Caki2 (cell line): ENCODE measurements around the gene STRIP2. TPM values are rescaled to one million over a fixed set of nuclear protein-coding genes. Genes with fewer than 3 reads are reported as not detected.
"Not testable (repeated sequence)": the region's sequence is repeated elsewhere in the genome, so short reads cannot be mapped to it uniquely, and the experiment has no call there.

ENCODE experiments used
- DNase-seq: peaks from one replicate; pipeline ENCODE4 v3.0.0-alpha.2; 2015; ENCODE audit warnings: low read depth
- in situ Hi-C: cut with HindIII; loops from 2 replicates; pipeline ENCODE4 v1.10.0; 2016; ENCODE audit warnings: low sequenced_read_pairs, low pct_unique_long_range_greater_than_20kb, mixed read lengths
- total RNA-seq: library from RNA; depleted of rRNA; stranded (reverse); fragments of >200 nt; shearing (Covaris generic); gene quantifications from 2 replicates; pipeline ENCODE4 v1.2.3, GENCODE V29; 2014; ENCODE audit warnings: low replicate concordance

The STRIP2 gene
- total RNA-seq, 1 experiment from 2014 or later = 1.9 TPM

DNA sequence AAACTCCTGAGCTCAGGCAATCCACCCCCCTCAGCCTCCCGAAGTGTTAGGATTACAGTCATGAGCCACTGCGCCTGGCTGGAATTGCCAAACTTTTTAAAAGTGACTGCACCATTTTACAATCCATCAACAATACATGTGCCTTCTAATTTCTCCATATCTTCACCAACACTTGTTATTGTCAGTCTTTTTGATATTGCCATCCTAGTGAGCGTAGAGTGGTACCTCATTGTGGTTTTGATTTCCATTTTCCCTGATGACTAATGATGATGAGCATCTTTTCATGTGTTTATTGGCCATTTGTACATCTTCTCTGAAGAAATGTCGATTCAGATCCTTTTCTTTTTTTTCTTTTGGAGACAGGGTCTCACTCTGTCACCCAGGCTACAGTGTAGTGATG, 21.7 kb upstream of the STRIP2 start:
- in situ Hi-C loops = no loop called here
- DNase-seq = no peak

DNA sequence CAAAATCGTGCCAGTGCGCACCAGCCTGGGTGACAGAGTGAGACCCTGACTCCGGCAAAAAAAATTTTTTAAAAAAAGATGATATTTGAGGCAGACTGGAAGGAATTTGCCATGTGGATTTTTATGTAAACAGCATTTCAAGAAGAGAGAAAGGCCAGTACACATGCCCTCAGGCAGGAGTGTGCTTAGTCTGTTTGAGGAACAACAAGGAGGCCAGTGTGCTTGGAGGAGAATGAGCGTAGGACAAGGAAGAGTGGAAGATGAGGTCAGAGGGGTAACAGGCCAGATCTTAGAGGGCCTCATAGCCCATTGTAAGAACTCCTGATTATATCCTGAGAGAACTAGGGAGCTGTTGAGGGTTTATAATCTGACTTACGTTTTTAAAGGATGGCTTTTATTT, 17.2 kb upstream of the STRIP2 start:
- no peak for DNase-seq
- in situ Hi-C loops = no loop called here

DNA sequence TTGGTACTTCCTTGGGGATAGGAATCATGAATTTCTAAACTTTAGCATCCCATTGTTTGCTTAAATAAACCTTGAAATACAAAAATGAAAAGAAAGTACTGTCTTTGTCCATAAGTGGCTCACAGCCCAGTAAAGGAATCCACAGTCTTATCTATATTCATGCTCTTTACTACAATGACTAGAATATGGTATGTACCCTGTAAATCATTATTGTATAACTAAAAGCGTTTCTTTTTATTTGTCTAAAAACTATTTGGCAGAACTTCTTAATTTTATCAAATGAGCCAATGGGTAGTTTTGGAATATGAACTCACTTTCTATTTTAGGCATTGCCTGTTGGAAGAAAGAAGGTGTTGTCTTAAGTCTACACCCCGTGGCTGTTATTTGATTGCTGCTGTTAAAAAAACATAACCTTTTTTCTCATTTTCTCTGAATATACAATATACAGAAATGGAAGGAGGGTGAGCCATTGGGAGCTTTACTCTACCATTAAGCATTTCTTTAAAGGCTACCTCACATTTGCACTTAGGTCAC, 12.4 kb upstream of the STRIP2 start:
- in situ Hi-C loops = no loop called here

DNA sequence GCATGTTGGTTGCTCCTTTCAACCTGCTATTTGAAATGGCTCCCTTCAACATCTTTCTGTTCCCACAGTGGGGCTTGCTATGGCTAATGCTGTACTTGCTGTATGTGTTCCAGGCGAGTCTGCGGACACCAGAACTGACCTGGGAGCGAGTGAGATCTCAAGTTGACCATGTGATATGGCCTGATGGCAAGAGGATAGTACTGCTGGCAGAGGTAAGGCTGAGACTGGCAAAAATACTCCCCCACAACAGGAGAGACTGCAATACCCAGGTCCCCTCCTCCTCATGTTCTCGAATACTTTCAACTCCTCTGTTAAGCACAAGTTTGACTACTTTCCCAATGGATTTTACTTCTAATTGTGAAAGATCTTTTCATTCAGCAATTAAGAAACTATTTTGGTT, 11.5 kb upstream of the STRIP2 start:
- in situ Hi-C loops = no loop called here
- no peak for DNase-seq

More for the DNA sequence above, 12.4 kb upstream of the STRIP2 start:
- no peak for DNase-seq

DNA sequence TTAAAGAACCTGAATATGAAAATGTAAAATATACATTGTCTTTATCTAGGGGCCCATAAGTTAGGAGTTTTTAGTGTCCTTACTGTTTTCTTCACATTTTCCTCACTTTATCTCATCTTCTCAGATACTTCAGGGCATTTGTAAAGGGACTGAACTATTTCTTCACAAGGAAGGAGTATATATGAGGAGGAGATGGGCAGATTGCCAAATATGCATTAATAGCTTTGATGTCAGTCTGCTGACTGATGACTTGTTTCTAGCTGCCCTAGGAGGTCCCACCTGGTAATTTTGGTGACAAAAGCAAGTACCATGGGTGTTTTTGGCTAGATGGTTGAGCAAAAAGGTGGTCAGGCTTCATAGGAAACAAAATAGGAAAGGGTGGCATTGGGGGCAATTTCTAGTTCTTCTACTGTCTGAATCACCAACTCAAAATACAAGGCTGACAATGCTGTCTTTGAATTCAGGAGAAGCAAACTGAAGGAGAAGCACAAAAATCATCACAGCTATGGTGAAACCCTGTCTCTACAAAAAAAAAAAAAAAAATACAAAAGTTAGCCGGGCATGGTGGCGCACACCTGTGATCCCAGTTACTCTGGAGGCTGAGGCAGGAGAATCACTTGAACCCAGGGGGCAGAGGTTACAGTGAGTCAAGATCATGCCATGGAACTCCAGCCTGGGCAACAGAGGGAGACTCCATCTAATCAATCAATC, 10.4 kb upstream of the STRIP2 start:
- DNase-seq = no peak
- in situ Hi-C loops = no loop called here

DNA sequence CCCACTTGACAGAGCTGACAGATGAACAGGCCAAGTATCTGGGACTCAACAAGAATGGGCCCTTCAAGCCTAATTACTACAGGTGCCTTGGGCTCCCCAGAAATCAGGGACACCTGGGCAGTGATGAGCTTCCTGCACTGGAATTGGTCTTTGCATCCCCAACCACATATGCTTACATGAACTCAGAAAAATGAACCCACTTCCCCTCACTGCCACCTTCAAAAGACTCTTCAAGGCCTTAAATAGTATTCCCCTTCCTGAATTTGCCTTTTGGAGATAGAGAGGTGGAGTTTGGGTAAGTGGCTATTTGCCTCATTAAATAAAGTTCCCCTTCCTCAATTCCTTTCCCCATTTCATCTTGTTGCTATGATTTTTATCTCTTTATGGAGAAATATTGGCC, 7.8 kb upstream of the STRIP2 start:
- no peak for DNase-seq
- in situ Hi-C loops = no loop called here

DNA sequence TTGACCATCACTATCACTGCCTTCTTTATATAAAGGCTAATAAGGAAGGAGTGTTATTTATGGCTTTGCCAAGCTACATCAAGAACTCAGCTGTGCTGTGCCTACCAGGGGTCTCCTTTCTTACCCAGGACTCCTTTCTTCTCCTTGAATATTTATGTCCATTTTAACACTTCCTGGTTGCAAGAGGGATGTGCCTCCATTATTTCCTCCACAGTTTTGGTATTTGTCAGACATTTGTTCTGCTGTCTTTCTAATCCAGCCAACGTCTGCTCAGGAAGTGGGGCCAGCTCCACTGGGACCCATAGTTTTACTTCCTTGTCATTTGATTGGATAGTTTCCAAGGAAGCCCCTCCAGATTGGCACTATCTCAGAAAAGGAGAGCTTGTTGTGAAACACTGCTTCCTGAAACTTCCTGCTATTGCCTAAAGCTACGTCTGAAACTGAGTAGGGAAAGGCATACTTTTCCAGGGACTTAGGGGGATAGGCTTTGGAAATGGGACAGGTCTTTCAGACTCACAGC, 6.6 kb upstream of the STRIP2 start:
- DNase-seq = no peak
- in situ Hi-C loops = no loop called here

DNA sequence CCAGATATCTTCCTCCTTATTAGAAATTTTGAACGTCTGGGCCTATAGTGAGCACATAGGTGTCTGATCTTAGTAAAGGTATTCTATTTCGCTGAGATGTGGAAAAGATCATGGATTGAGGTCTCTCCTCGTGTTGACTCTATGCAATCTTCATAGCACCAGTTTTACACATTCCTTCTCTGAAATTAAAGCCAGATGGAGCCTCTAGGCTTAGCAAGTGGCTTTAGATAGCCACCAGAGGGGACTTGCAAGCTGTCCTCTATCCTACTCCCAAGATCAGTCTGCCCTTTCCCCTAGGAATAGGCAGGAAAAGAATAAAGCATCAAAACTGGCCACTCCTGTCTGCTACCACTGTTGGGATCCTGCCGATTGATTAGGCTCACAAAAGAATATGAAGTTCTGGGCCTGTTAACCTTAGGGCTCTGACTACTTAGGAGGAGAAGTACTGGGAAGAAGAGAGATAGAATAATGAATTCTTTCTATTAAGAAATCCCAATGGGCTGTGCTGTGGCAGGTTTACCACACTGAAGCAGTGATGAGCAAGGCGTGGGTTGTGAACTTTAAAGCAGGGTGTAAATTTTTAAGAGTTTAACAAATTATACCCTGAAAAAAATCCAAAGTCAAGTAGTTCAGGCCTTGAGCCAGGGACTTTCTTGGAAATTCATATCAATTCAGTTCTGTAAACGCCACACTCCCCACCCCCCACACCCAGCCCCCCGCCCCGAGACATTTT, 2.2 kb upstream of the STRIP2 start:
- no peak for DNase-seq
- in situ Hi-C loops = no loop called here

DNA sequence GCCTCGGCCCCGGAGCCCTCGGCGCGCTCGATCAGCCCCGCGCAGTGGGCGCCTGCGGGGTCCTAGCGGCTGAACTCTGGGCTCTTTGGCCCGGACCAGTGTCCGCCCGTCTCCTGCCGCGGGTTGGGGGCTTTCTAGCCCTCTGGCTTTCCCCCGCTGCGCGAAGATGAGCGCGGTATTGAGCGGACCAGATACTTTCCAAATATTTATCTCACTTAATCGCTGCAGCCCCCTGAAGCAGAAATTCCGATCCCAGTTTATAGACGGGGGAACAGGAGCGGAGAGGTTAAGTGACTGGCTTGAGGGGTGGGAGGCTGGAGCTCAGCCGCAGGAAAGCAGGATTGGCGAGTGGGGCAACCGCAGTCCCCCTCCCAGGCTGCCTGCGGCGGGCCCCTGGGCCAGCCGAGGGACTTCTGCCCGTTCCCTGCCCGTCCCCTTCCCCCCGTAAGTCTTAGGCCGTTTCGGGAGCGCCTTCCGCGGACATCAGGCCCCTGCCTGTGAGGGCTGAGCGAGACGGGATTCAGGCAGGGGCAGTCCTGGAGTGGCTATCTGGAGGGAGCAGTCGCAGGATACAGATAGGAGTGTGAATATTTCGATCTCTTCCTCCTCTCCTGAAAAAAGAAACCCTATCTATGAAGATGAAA, 565 bp downstream of the STRIP2 start:
- DNase-seq = no peak
- in situ Hi-C loops = no loop called here

DNA sequence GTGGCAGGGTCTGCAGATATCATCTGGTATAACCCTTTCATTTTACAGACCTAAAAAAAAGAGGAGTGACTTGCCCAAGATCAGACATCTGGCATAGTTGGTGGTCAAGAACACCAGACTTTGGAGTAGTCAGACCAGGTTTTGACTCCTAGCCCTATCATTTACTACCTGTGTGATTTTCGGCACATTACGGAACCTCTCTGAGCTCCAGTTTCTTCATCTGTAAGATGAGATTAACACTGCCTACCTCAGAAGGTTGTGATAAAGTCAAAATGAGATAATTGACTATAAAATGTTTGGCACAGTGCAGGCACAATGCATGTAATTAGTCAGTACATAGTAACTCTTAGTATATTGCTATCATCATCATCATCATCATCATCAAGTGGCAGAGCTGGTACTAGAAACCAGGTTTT, 1.2 kb downstream of the STRIP2 start:
- in situ Hi-C loops = no loop called here
- DNase-seq = no peak

DNA sequence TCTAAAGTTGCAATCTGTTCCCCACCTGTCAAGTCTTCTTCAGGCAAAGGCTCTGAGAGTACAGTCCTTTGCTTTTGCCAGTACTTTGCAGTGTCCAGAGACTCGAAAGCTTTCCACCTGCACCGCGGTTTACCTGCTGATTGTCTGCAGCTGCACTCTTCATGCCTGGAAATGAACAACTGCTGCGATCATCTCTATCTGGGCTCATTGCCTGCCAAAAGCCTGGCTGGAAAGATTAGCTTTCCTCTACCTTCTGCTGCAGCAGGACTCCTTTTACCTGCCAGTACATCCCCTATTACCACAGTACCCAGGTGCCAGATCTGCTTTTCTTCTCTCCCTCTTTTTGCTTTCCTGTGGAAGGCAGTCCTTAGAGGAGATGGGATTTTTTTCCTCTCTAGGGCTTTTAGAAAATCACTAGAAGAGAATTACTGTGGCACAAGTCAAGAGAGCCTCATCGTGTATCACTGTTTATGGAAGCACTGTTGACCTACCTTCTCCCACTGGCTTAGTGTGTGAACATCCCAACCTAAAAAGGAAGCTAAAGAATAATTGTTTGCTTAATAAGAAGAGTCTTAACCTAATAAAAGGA, 2.2 kb downstream of the STRIP2 start:
- in situ Hi-C loops = no loop called here
- DNase-seq = no peak

DNA sequence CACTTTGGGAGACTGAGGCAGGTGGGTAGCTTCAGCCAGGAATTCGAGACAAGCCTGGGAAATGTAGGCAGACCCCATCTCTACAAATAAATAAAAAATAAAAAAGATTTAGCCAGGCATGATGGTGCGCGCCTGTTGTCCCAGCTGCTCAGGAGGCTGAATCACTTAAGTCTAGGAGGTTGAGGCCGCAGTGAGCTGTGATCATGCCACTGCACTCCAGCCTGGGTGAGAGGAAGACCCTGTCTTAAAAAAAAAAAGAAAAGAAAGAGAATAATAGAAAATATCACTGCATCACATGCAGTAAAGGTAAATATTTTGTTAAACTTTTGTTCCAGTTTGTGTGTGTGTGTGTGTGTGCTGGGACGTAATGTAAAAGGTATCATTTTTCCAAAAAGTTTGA, 3.0 kb downstream of the STRIP2 start:
- in situ Hi-C loops = no loop called here
- no peak for DNase-seq

DNA sequence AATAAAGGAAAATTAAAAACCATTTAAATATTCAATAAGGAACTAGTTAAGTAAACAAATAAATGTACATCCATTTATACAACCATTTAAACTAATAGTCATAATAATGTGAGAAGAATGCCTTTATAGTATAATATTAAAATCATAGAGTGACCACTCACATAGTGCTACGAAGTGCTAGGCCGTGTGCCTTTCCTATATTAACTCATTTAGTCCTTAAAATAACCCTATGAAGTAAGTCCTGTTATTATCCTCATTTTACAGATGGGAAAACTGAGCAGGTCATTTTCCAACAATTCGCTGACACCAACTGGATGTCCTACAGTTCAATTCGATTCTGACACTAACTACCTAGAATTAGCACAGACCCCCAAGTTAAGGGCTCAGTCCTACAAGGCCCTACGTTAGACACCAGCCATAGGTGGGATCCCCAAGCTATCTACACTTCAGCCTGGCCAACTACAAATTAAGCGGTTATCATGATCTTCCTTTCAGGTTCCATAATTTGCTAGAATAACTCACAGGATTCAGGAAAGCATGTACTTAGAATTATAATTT, 4.1 kb downstream of the STRIP2 start:
- in situ Hi-C loops = no loop called here
- no peak for DNase-seq

DNA sequence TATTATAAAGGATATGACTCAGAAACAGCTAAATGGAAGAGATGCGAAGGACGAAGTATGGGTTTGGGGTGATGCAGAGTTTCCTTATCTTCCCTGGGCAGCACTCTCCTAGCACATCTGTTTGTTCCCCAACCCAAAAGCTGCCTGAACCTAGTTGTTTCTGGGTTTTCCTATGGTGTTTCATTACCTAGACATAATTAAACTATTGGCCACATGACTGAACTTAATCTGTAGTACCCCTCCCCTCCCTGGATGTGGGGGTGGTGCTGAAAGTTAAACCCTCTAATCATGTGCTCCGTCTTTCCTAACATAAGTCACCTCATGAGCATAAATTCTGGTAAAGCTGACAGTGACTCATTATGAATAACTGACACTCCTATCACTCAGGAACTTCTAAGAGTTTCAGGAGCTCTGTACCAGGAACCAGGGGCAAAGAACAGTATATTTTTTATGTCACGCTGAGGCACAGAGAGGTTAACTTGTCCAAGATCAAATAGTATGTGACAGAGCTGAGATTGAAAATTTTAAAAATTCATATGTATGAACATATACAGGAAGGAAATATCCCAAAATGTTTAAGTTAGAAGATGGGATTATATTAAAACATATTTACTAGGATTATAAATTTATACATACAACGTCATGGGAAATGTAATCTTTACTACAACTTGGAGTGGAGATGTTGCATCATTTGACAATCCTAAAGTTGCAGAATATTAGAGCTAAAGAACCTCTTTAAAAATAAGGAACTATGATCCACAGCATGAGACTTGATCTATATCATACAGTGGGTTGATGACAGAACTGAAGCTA, 4.8 kb downstream of the STRIP2 start:
- in situ Hi-C loops = no loop called here
- DNase-seq = peak; percentile 52

DNA sequence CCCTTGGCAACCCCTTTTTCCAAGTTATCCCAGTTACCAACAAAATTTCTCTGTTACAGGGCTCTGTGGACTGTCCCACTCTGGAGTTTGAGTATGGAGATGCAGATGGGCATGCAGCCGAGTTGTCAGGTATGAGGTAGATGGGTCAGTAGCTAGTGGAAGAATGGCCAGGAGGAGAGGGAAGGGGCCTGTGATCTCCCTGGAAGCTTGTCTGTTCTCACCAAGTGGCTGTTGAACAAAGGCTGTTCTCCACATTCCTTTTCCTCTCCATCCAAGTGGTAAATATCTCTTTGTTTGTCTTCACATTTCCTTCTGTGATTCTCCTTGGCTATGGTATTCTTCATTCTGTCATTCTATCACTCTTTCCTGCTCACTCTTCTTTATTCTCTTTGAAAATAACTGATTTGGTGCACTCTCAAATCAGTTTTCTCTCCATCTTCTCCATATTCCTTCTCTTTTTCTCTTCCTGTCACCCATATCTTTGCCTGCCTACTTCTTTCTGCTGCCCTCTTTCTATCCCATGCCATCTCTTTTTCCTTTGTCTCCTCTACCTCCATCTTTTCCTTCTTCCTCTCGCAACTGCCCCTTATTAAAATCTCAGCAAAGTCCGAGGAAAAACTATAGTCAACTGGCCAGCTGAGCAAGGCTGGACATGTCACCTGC, 5.9 kb downstream of the STRIP2 start:
- in situ Hi-C loops = no loop called here
- no peak for DNase-seq

DNA sequence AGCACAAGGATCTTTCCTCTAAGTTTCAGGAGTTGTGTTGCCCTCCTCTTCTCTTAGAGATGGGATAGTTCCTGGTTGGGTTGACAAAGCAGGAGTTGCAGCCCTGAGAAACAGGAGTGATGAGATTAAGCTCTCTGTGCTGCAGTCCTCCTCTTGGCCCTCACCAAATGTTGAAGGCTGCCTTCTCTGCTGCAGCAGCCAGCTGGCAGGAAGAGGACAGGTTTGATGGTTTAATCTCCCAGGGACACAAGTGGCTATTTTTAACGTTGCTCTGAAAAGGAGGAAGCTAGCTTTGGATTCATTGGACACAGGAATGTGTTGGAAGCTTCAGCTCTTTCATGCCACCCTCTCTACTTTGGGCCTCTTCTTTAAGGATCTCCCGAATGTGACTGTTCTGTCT, 9.4 kb downstream of the STRIP2 start:
- in situ Hi-C loops = no loop called here

DNA sequence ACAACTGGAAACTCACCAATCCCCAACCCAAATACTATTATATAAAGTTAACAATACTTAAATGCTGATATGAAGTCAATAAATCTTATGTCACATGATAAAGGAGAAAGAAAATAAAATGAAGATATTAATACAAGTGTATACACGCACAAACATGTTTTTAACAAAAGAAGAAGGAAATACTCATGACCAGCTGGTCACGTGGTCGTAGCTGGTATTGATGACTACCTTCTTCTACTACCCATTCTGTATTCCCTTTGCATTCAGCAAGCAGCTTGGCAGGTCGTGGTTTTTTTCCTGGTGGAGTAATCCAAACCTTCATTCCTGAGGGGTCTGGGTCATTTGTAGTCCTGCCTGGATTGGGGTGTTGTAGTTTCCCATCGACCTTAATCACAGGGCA, 10.5 kb downstream of the STRIP2 start:
- DNase-seq, in situ Hi-C loops: not testable (repeated sequence)

More for the DNA sequence above, 9.4 kb downstream of the STRIP2 start:
- no peak for DNase-seq
